ENCODE results near the gene TADA2A.

DNA sequence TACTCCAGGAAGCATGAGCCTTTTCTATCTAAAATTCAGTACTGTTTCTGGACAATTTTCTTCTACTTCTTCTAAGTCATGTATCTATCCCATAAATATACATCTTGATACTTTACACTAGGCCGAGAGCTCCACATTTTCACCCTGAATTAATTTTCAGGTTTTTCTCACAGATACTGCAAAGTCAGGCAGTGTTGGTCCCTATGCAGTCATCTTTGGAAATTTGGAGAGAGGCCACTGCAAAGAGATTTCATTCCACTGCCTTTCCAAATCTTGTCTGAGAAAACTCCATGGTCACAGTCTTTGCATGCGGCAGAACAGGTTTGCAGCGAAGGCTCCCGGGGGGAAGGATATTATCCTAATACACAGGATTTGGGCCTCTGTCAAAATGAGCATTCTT lies 111.2 kb downstream of the TADA2A start:
- TF ChIP-seq, protein P1, sequence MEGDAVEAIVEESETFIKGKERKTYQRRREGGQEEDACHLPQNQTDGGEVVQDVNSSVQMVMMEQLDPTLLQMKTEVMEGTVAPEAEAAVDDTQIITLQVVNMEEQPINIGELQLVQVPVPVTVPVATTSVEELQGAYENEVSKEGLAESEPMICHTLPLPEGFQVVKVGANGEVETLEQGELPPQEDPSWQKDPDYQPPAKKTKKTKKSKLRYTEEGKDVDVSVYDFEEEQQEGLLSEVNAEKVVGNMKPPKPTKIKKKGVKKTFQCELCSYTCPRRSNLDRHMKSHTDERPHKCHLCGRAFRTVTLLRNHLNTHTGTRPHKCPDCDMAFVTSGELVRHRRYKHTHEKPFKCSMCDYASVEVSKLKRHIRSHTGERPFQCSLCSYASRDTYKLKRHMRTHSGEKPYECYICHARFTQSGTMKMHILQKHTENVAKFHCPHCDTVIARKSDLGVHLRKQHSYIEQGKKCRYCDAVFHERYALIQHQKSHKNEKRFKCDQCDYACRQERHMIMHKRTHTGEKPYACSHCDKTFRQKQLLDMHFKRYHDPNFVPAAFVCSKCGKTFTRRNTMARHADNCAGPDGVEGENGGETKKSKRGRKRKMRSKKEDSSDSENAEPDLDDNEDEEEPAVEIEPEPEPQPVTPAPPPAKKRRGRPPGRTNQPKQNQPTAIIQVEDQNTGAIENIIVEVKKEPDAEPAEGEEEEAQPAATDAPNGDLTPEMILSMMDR (IDR thresholded peaks at IDR 0.05) = no peak
- TF ChIP-seq SIN3A (IDR thresholded peaks at IDR 0.05; ENCODE audit: borderline replicate concordance, insufficient read depth, low read depth, low read length) (no peak), POLR2AphosphoS5 (IDR thresholded peaks at IDR 0.05; ENCODE audit: low read depth, low read length) (no peak)
- TF ChIP-seq, protein P2, sequence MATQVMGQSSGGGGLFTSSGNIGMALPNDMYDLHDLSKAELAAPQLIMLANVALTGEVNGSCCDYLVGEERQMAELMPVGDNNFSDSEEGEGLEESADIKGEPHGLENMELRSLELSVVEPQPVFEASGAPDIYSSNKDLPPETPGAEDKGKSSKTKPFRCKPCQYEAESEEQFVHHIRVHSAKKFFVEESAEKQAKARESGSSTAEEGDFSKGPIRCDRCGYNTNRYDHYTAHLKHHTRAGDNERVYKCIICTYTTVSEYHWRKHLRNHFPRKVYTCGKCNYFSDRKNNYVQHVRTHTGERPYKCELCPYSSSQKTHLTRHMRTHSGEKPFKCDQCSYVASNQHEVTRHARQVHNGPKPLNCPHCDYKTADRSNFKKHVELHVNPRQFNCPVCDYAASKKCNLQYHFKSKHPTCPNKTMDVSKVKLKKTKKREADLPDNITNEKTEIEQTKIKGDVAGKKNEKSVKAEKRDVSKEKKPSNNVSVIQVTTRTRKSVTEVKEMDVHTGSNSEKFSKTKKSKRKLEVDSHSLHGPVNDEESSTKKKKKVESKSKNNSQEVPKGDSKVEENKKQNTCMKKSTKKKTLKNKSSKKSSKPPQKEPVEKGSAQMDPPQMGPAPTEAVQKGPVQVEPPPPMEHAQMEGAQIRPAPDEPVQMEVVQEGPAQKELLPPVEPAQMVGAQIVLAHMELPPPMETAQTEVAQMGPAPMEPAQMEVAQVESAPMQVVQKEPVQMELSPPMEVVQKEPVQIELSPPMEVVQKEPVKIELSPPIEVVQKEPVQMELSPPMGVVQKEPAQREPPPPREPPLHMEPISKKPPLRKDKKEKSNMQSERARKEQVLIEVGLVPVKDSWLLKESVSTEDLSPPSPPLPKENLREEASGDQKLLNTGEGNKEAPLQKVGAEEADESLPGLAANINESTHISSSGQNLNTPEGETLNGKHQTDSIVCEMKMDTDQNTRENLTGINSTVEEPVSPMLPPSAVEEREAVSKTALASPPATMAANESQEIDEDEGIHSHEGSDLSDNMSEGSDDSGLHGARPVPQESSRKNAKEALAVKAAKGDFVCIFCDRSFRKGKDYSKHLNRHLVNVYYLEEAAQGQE (IDR thresholded peaks at IDR 0.05; ENCODE audit: insufficient read depth in 1 of 2, low read depth in 2 of 2, low read length in 1 of 2) = no peak
